ENCODE results near the gene TSPAN18. TPM values are rescaled to one million over a fixed set of nuclear protein-coding genes. Genes with fewer than 3 reads are reported as not detected.

Gene TSPAN18
- total RNA-seq, 1 donor from 2014 or later: 5.2 TPM

- Histone ChIP-seq H3K4me3 (ENCODE audit: low read depth, low read length) (no peak overlapping the region), H3K27me3 (ENCODE audit: control insufficient read depth, insufficient read depth, low read length) (no peaks in the 10 kb centered on the region), H3K36me3 (ENCODE audit: control insufficient read depth, insufficient read depth, low read length) (no peaks in the 10 kb centered on the region)
- TF ChIP-seq, protein P1, sequence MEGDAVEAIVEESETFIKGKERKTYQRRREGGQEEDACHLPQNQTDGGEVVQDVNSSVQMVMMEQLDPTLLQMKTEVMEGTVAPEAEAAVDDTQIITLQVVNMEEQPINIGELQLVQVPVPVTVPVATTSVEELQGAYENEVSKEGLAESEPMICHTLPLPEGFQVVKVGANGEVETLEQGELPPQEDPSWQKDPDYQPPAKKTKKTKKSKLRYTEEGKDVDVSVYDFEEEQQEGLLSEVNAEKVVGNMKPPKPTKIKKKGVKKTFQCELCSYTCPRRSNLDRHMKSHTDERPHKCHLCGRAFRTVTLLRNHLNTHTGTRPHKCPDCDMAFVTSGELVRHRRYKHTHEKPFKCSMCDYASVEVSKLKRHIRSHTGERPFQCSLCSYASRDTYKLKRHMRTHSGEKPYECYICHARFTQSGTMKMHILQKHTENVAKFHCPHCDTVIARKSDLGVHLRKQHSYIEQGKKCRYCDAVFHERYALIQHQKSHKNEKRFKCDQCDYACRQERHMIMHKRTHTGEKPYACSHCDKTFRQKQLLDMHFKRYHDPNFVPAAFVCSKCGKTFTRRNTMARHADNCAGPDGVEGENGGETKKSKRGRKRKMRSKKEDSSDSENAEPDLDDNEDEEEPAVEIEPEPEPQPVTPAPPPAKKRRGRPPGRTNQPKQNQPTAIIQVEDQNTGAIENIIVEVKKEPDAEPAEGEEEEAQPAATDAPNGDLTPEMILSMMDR (IDR thresholded peaks at IDR 0.05; ENCODE audit: insufficient read depth, low read length, poor library complexity, severe bottlenecking): no peak
- DNase-seq (ENCODE audit: low read depth): no peak
Observed at GRCh38 chr11:44940835-44941234, 214.1 kb downstream of the TSPAN18 start.

- Histone ChIP-seq H3K4me3 (ENCODE audit: low read depth, low read length) (no peak overlapping the region), H3K27me3 (ENCODE audit: control insufficient read depth, insufficient read depth, low read length) (no peaks in the 10 kb centered on the region), H3K36me3 (ENCODE audit: control insufficient read depth, insufficient read depth, low read length) (no peaks in the 10 kb centered on the region)
- no peak for DNase-seq (ENCODE audit: low read depth)
- TF ChIP-seq, protein P1 (IDR thresholded peaks at IDR 0.05; ENCODE audit: insufficient read depth, low read length, poor library complexity, severe bottlenecking): no peak
Observed at GRCh38 chr11:44941259-44942021, 214.7 kb downstream of the TSPAN18 start.

DNA sequence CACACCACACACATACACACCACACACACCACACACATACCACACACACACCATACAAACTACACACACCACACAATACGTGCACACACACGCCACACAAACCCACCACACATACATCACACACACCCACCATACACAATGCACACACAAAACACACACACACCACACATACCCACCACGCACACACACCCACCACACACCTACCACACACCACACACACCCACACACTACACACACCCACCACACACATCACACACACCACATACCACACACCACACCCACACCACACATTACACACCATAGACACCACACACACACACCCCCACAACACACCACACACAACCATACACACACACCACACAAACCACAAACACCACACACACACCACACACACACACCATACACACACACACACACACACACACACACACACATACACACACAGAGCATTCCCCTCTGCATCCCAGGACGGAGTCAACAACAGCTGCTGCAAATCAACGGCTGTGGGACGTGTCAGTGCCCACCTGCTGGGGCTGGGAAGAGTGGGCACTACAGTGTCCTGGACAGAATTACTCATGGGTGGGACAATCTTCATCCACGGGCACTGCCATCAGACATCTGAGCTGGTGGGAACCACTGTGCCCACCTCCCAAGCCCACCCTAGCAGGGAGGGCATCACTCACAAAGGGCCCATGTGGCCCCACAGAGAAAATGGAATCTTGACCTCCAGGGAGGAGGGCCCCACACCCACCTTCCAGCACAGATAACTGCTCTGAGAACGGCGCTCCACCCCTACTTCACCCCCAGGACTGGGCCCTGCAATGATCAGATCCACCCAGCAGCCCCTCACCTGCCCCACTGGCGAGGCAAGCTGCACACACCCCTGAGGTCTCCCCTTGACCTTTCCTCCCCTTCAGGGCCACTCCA lies 215.5 kb downstream of the TSPAN18 start:
- H3K27me3 ChIP-seq (ENCODE audit: control insufficient read depth, insufficient read depth, low read length): no peaks in the 10 kb centered on the region
- DNase-seq (ENCODE audit: low read depth): no peak
- TF ChIP-seq, protein P1 (IDR thresholded peaks at IDR 0.05; ENCODE audit: insufficient read depth, low read length, poor library complexity, severe bottlenecking): no peak
- H3K4me3 ChIP-seq (ENCODE audit: low read depth, low read length): no peak overlapping the region
- H3K36me3 ChIP-seq (ENCODE audit: control insufficient read depth, insufficient read depth, low read length): no peaks in the 10 kb centered on the region

- no peak for DNase-seq (ENCODE audit: low read depth)
- Histone ChIP-seq H3K27me3 (ENCODE audit: control insufficient read depth, insufficient read depth, low read length) (no peaks in the 10 kb centered on the region), H3K36me3 (ENCODE audit: control insufficient read depth, insufficient read depth, low read length) (no peaks in the 10 kb centered on the region), H3K4me3 (ENCODE audit: low read depth, low read length) (no peak overlapping the region)
- TF ChIP-seq, protein P1 (IDR thresholded peaks at IDR 0.05; ENCODE audit: insufficient read depth, low read length, poor library complexity, severe bottlenecking): no peak
Observed at GRCh38 chr11:44943118-44943517, 216.4 kb downstream of the TSPAN18 start.

- DNase-seq (ENCODE audit: low read depth): no peak
- H3K36me3 ChIP-seq (ENCODE audit: control insufficient read depth, insufficient read depth, low read length): no peaks in the 10 kb centered on the region
- TF ChIP-seq, protein P1 (IDR thresholded peaks at IDR 0.05; ENCODE audit: insufficient read depth, low read length, poor library complexity, severe bottlenecking): no peak
- no peaks in the 10 kb centered on the region for H3K27me3 ChIP-seq (ENCODE audit: control insufficient read depth, insufficient read depth, low read length)
- H3K4me3 ChIP-seq (ENCODE audit: low read depth, low read length): no peak overlapping the region
Observed at GRCh38 chr11:44943696-44944095, 216.9 kb downstream of the TSPAN18 start.

All from kidney epithelial cell (primary cell).